Stimulated activated CD8-positive, alpha-beta memory T cell treated with anti-CD3 and anti-CD28 coated beads, Interleukin-7, amount 100 ng/mL, for 48 hours (primary cell): Measurements from ENCODE around the gene RBAK.
"Not testable (repeated sequence)": the region's sequence is repeated elsewhere in the genome, so short reads cannot be mapped to it uniquely, and the experiment has no call there.

Source experiments
- DNase-seq, 2 donors: peaks; one replicate each; pipeline ENCODE4 v3.0.0-alpha.2; 2020; ENCODE audit warnings: low read depth in 1 of 2; ENCODE audit errors: extremely low read depth in 1 of 2

RBAK gene

DNA sequence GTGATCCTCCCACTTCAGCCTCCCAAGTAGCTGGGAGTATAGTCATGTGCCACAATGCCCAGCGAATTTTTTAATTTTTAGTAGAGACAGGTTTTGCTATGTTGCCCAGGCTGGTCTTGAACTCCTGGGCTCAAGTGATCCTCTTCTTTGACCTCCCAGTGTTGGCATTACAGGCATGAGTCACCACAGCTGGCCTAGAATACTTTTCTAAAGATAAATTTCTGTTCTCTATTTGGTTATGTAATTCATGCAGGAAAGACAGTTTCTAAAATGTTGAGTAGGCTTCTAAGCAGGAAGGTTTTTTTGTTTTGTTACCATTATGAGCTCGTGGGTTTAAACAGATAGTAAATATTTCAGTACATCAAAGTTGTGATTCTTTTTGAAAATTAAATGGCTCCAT, 5.0 kb downstream of the RBAK start:
- no peak for DNase-seq

DNA sequence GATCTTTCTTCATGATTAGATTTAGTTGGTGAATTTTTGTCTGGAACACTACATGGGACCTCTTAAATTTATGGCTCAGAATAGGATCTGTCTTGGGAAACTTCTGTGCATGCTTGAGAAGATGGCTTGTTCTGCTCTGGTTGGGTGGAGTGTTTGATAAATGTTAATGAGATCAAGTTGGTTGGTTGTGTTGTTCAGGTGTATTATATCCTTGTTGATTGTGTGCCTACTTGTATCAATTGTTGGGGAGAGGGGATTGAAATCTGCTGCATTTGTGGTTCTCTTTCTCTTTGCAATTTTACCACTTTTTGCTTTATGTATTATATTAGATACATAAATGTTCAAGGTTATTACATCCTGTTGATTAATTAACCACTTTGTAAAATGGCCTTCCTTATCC, 6.1 kb downstream of the RBAK start:
- DNase-seq, result not testable (repeated sequence)

GRCh38 chr7:5053175-5053574, 7.5 kb downstream of the RBAK start:
- no peak for DNase-seq

DNA sequence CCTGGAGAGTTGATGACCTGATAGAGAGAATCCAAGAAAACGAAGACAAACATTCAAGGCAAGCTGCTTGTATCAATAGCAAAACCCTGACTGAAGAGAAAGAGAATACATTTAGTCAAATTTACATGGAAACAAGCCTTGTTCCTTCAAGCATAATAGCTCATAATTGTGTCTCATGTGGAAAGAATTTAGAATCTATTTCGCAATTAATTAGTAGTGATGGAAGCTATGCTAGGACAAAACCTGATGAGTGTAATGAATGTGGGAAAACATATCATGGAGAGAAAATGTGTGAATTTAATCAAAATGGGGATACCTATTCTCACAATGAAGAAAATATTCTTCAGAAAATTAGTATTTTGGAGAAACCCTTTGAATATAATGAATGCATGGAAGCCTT, 18.0 kb downstream of the RBAK start:
- no peak for DNase-seq

DNA sequence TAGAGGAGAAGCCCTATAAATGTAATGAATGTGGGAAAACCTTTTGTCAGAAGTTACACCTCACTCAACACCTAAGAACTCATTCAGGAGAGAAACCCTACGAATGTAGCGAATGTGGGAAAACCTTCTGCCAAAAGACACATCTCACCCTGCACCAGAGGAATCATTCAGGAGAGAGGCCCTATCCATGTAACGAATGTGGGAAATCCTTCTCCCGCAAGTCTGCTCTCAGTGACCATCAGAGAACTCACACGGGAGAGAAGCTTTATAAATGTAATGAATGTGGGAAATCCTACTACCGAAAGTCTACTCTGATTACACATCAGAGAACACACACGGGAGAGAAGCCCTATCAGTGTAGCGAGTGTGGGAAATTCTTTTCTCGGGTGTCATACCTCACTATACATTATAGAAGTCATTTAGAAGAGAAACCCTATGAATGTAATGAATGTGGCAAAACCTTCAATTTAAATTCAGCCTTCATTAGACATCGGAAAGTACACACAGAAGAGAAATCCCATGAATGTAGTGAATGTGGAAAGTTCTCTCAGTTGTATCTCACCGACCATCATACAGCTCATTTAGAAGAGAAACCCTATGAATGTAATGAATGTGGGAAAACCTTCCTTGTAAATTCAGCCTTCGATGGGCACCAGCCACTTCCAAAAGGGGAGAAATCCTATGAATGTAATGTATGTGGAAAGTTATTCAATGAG, 18.9 kb downstream of the RBAK start:
- DNase-seq, result no peak

- DNase-seq, result no peak
Observed at GRCh38 chr7:5065107-5065407, 19.4 kb downstream of the RBAK start.

GRCh38 chr7:5068521-5068920, 22.9 kb downstream of the RBAK start:
- no peak for DNase-seq

DNA sequence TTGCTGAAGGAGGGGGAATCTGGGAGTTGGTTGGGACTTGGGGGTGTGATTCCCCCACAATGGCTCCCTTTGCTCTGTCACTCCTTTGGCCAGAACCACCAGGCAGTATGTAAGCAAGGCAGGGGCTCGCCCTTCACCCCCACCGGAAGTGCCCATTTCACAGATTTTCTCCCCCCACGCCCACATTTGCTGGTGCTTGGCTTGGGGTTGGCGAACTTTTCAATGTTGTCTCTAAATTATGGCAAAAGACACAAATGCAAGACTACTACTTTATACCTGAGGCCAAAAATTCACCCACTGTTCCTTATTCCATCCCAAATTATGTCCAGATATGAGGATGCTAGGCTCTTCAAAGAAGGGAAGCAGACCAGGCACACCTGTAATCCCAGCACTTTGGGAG, 24.5 kb downstream of the RBAK start:
- DNase-seq, result no peak

DNA sequence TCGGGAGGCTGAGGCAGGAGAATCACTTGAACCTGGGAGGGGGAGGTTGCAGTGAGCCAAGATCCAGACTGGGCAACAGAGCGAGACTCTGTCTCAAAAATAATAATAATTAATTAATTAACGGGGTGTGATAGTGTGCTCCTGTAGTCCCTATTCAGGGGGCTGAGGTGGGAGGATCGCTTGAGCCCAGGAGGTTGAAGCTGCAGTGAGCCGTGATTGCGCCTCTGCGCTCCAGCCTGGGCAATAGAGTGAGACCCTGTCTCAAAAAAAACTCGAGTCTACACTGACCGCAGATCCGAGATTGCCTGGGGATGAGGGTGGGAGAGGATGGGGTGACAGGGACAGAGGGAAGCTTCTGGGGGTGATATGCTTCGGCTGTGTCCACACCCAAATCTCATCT, 29.5 kb downstream of the RBAK start:
- not testable (repeated sequence) for DNase-seq

GRCh38 chr7:5077740-5078139, 32.1 kb downstream of the RBAK start:
- DNase-seq, result no peak

GRCh38 chr7:5082806-5083205, 37.1 kb downstream of the RBAK start:
- DNase-seq, result no peak

- no peak for DNase-seq
Observed at GRCh38 chr7:5083311-5083711, 37.7 kb downstream of the RBAK start.

GRCh38 chr7:5086256-5086655, 40.6 kb downstream of the RBAK start:
- DNase-seq, result no peak

DNA sequence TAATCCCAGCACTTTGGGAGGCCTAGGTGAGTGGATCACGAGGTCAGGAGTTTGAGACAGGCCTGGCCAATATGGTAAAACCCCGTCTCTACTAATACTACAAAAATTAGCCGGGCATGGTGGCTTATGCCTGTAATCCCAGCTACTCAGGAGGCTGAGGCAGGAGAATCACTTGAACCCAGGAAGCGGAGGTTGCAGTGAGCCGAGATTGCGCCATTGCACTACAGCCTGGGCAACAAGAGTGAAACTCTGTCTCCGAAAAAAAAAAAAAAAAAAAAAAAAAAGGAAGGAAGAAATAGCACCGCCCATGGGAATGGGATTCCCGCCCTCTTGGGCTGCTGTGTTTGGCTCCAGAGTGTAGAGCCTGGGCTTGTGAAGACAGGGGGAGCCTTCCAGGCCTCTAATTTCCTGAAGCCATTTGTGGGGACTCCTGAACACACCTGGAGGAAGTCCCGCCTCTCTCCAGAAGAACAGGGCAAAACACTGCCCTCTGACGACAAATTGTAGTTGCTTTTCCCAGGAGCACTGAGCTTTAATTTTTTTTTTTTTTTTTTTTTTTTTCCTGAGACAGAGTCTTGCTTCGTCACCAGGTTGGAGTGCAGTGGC, 42.7 kb downstream of the RBAK start:
- not testable (repeated sequence) for DNase-seq

DNA sequence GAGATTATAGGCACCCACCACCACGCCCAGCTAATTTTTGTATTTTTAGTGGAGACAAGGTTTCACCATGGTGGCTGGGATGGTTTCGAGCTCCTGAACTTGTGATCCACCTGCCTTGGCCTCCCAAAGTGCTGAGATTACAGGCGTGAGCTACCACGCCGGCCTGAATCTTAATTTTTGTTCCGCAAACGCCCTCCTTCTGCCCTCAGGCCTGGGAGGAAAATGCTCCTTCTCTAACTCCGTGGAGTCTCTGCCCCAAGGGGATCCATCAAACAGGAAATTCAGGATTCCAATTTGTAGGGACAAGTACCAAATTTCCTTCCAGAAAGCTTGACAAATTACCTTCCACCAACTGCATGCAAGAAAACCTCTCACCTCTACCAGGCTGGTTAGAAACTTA, 43.2 kb downstream of the RBAK start:
- no peak for DNase-seq

GRCh38 chr7:5093948-5094347, 48.3 kb downstream of the RBAK start:
- DNase-seq, result no peak

- no peak for DNase-seq
Observed at GRCh38 chr7:5094641-5095040, 49.0 kb downstream of the RBAK start.

DNA sequence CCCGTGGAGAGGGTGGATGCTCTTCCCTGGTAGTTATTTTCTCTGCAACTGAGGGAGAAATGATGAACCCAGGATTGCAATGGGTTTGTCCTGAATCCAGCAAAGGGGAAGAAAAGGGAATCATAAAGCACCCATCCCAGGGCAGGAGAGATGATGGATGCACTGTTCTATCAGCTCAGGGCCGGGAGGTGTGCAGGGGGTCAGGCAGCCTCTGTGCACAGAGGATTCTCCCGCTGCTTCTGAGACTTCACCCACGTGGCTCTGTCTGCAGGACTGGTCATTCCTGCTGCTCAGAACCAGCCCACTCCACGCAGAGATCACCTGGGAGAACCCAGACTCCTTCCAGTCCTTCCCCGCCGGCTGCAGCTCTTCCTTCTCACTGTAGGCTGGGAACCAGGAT, 70.7 kb downstream of the RBAK start:
- no peak for DNase-seq

DNA sequence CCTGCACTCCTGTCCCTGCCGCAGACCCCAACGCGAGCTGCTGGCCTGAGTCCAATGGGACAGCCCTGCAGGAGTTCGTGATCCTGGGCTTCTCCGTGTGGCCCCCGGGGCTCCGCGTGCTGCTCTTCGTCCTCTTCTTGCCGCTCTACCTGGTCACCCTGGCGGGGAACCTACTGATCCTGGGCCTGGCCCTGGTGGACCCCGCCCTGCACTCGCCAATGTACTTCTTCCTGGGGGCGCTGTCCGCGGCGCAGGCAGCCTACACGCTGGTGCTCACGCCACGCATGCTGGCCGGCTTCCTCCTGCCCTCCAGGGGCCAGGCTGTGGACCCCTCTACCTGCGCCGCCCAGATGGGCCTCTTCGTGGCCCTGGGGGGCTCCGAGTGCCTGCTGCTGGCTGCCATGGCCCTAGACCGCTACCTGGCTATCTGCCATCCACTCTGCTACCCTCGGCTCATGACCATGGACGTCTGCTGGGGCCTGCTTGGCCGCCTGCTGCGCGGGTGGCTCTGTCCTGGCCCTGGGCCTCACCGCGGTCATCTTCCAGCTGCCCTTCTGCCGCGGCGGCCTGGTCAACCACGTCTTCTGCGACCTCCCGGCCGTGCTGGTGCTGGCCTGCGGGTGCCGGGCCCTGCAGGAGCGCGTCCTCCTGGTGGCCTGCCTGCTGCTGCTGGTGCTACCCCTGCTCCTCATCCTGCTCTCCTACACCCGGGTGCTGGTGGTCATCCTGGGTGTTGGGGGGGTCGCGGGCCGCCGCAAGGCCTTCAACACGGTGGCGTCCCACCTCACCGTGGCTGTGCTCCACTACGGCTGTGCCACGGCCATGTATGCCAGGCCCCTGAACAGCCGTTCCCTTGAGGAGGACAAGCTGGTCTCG, 71.7 kb downstream of the RBAK start:
- DNase-seq, result no peak
